Colon (tissue), 2 donors: Measurements from ENCODE around the gene CLUH.
"Not testable (repeated sequence)": the region's sequence is repeated elsewhere in the genome, so short reads cannot be mapped to it uniquely, and the experiment has no call there.

Experiments
- FAIRE-seq: peaks from 2 replicates; lab custom pipeline; 2012; peaks lifted over from hg19 to GRCh38; lab: Jason Lieb, UNC
- donor health status: control.
- donor health status: control.

The CLUH gene

DNA sequence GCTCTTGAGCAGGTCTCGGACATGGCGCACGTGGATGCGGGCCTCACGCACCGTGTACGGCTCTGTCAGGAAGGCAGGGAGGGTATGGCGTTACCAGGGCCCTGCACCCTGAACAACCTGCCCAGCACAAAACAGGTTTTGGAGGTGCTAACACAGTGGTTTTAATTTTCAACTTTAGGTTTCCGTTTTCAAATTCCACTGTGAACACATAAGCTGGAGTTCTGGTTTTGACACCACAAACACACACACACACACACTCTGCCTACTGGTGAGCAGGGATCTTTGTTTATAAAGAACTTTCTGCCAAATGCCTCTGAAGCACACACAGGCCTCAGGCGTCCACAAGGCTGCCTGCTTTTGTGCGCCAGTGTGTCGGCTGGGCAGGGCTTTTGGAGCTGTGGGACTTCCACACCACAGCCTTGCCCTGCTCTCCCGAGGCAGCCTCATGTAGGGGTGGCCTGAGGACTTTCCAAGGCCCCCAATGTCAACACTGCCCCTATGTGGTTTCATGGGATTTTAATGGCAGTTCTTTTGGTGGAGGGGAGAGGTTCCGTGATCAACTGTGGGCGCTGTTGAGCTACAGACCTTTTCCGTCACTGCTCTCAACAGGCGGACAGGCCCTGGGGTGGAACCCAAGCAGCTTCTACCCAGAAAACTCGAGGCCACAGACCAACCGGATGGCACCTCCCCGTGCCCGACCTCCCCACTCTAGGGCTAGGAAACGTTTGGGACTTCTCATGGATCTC lies 9.4 kb downstream of the CLUH start:
- no peak for FAIRE-seq

DNA sequence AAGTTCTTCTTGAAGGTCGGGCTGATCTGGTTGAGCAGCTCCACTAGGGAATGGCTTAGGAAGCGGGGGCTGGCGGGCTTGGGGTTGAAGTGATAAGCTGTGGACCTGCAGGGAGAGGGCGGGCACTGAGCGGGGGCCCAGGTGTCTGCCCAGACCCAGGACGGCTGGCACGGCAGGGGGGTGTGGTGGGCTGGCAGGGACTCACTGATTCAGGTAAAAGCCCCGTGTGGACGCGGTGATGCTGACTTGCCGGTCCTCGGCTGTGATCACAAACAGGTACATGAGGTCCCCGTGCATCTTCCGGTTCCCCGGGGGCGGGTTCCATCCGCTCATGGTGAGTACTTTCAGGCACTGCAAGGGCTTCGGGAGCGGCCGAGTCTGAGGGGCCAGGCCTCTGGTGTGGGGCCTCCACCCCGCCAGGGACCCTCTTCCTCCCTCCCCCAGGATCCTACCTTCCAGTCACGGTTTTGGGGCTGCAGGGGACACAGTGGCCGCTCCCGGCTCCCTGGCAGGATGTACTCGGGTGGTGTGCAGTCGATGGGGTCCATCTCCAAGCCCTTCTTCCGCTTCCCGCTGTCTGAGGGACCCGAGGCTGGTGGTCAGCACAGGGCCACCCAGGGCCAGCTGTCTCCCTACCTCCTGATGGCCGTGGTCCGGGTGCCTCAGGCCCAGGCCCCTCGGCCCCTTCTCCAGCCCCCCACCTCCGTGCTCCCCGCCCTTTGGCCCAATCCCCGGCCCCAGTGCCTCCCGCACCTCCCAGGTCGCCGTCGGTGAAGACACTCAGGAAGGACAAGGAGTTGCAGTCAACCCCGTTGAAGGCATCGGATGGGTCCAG lies 10.2 kb downstream of the CLUH start:
- no peak for FAIRE-seq

DNA sequence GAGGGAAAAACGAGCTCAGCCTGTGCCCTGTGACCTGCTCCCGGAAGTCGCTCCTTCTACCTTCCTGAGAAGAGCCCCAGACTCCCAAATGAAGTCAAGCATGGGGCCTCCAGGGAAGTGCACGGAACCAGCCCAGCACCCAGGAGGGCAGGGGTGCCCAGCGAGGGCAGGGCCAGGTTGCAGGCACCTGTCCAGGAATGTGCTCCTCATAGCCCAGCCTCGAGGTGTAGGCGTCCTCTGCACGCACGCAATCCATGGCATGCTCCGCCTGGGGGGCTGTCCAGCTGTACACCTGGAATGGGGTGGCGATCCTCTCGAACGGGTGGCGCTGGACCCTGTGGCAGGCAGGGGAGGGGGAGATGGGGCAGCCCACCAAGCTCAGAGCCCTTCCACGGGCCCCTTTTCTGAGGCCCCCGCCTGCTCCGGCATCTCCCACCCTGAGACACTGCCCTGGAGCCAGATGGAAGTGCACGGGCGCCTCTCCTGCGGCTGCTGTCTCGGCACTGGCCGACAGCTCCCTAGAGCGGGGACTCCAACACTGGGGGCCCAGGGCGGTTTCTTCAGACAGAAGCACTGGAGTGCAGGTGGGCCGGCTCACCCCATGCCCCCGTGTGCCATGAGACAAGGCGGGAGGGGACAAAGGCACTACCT lies 10.9 kb downstream of the CLUH start:
- FAIRE-seq = no peak

DNA sequence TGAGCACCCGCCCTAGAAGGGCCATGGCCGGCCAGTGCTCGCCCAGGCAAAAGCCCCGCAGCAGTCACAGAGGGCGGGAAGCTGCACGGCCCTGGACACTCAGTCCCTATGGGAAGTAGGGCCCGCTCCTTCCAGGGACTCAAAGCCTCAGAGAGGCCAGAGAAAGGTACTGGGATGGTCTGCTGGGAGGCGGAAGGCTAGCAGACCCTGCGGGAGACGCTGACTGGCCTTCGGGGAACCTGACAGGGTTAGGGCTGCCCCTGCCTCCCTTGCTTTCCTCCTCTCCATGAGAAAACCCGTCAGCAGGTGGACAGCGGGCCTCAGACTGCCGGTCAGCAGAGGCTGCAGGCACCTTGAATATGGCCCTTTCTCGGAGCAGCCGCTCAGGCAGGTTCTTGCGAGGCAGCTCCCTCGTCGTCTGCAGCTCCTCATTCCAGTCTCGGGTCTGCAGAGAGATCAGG lies 11.5 kb downstream of the CLUH start:
- no peak for FAIRE-seq

DNA sequence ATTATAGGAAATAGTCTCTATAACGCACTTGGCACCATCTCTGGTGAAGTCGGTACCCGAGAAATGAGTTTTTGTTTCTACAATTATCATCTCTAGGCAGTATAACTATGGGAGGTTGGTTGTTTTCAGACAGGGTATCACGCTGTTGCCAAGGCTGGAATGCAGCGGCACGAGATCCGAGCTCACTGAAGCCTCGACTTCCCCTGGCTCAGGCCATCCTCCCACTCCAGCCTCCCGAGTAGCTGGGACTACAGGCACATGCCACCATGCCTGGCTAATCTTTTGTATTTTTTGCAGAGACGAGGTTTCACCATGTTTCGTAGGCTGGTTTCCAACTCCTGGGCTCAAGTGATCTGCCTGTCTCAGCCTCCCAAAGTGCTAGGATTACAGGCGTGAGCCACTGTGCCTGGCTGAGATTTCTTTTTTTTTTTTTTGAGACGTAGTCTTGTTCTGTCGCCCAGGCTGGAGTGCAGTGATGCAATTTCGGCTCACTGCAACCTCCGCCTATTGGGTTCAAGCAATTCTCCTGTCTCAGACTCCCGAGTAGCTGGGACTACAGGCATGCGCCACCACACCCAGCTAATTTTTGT lies 12.3 kb downstream of the CLUH start:
- FAIRE-seq = not testable (repeated sequence)

DNA sequence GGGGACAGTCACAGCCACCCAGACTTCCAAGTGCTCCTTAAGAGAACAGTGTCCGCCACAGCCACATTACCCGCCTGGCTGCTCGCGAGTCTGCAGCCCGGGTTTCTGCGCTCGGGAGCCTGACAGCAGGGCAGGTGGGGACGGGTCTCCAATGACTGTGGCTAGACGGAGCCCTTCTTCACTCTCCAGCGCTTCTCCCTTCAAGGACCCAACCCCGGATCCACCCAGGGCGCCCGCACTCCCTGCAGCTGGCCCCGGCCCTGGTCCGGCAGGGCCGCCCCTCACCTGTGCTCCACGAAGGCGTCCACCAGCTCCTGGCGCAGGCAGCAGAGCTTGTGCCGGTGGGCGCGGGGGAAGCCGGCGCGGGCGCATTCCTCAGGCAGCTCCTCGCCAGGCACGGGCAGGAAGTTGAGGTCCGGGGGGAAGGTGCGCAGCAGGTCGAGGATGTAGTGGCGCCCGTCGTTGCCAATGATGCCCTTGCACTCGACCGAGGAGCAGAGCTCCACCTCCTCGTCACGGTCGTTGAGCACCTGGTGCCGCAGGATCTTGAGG lies 13.9 kb downstream of the CLUH start:
- no peak for FAIRE-seq

DNA sequence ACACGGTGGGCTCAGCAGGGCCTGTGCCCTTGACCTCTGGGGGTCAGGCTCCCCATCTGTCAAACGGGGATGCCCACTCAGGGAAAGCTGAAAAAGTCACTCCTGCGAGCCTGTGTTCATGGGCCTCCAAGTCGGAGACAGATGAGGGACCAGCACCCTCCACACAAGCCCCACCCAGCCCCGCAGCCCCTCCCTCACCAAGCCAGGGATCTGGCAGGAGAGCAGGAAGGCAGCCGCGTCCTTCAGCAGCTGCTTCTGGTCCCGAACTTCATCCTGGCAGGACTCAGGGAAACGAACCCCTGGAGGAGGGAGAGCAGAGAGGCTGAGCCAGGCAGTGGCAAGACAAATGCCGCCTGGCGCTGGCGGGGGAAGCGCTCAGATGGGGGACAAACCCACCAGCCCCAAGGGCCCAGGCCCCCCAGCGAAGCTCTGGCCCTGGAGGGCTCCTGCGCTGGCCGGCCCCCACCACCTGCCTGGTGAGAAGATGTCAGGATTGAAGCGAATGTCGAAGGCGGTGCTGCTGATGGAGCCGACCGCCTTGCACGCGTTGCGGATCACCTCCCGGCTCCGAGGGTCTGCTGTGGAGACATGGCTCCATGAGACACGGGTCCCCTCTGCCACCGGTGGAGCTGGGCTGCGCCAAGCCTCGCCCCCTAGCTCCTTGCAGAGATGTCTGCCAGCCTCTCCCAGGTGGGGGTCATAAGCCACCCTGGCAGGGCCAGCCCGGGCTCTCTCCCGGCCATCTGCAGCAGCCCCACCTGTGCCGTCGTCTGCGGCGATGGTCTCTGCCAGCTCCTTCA lies 15.4 kb downstream of the CLUH start:
- no peak for FAIRE-seq

DNA sequence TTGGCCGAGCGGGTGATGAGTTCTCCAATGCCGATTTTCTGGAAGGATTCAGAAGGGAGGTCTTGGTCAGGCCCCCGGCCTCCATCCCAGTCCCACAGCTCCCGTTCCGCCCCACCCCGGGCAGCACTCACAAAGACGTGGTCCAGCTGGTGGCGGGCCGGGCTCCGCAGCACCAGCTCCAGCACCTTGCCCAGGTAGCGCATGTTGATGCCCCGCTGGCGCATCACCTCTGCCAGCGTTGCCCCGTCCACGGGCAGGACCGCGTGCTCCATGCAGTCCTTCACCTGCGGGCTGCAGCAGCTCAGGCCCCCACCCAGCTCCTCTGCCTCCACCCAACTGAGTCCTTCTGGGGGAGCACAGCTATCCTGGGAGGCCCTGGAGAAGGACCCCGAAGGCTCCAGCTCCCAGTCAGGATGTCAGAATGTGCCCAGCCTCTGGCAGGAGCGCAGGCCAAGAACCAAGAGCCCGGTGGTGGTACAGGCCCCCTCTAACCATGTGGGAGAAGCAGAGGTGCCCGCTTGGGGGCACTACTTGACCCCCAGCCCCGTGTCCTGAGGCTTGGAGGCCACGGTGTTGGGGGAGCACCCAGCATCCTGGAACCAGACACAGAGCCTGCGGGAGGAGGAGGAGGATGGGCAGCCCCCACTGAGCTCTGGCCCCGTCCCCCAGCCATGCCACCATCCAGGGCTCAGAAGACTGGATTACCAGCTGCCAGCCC lies 16.2 kb downstream of the CLUH start:
- no peak for FAIRE-seq

DNA sequence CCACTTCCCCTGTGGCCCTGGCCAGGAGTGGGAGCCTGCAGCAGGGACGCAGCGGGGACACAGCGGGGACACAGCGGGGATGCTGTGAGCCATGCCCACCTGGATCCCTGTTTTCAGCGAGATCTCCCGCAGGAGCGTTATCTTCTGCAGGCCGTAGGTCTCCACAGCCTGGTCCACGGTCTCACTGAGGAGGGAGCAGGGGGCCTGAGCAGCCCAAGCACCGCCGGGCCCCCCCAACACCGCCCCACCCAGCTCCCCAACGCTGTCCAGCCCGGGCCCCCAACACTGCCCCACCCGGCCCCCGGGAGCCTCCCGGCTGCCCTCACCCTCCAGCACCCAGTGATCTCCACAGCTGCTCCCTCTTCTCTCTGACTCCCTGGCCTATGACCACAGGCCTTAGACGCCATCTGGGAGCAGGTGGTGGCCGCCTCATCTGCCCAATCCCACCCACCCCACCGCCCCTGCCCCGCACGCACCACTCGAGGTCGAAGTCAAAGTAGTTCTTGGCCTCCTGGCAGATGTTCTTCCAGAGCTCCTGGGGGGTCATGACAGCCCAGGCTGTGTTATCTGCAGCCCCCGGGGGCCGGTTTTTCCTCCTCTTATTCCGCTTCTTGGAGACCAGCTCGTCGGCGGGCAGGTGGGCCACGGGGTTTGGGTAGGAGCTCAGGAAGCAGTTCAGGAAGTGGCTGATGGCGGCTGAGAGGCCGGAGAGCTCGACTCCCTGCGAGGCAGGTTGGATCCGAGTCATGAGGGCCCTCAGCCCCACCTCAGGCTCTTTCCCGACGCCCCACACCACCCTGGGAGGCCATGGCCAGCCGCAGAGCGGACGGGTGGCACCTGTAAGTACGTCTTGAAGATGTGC lies 17.0 kb downstream of the CLUH start:
- FAIRE-seq = no peak

DNA sequence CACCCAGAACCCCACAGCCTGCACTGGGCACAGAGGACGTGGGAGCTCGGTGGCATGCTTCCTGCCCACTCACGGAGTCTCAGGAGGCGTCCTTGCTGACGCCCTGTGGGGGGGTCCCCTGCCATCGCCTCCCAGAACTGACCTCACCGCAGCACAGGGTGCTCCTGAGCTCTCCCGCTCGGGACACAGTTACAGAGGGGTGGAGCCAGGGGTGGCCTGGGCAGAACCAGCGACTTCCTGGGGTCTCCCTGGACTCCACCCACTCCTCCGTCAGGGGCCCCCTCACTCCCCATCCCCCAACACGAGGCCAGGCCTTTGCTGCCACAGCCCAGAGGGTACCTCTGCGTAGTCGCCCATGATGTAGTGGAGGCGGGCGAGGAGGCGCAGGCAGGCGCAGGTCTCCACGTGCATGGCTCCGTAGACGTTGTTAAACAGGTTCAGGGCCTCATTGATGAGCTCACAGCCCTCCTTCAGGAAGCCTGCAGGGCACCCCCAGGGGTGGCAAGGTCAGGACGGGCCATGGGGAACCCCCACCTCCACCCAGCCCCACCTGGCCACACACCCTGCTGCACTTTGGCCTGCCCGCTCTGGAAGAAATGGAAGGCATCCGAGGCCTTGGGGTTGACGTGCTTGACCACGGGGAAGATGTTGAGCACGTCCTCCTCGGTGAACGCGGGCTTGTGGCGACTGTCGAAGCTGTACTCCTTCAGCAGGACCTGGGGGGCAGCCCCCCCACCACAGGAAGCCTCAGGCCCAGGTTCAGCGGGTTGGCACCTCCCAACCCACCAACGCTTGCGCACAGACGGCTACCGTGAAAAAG lies 17.8 kb downstream of the CLUH start:
- no peak for FAIRE-seq

DNA sequence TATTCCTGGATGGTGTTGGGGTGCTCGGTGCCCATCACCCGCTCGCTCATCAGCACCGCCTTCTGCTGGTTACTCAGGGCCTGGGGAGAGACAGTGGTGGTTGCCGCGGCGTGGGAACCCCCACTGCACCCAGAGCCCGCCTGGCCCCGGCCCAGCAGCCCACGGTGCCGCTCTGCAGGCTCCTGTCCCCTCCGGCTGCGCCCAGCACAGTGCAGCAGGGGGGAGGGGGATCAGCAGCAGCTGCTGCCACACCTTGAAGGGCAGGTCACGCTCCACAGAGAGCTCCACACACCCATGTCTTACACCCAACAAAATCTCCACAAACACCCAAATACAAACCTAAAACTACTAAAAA lies 18.8 kb downstream of the CLUH start:
- no peak for FAIRE-seq

DNA sequence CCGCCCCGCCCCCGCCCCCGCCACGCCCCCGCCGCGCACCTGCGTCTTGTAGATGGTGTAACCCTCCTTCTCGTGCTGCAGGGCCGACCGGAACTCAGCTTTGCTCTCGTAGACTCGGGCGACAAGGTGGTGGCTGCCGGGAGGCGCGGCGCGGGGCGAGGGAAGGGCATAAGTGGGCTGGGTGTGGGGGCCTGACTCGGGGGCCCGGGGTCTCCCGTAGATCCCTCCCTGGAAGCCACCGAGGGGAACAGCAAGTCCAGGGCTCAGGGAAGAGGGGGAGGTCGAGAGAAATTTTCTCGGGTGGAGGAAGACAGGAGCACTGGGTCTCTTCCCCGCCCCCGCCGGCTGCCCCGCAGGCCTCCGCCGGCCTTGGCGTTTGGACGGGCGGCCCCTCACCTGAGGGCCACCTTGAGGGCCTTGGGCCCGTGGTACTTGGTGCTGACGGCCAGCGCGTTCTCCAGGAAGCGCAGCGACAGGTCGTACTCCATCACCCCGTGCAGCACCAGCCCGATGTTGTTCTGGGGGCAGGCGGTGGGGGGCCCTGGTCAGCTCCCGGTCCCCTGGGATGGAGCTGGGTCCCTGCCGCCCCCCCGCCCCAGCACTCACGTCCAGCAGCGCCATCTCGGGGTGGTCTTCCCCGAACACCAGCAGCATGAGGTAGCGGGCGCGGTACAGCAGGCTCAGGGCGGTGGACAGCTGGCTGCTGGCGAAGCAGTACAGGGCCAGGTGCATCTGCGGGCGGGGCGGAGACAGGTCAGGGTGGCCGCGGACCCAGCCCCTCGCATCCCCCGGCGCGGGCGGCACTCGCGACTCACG lies 19.4 kb downstream of the CLUH start:
- no peak for FAIRE-seq

DNA sequence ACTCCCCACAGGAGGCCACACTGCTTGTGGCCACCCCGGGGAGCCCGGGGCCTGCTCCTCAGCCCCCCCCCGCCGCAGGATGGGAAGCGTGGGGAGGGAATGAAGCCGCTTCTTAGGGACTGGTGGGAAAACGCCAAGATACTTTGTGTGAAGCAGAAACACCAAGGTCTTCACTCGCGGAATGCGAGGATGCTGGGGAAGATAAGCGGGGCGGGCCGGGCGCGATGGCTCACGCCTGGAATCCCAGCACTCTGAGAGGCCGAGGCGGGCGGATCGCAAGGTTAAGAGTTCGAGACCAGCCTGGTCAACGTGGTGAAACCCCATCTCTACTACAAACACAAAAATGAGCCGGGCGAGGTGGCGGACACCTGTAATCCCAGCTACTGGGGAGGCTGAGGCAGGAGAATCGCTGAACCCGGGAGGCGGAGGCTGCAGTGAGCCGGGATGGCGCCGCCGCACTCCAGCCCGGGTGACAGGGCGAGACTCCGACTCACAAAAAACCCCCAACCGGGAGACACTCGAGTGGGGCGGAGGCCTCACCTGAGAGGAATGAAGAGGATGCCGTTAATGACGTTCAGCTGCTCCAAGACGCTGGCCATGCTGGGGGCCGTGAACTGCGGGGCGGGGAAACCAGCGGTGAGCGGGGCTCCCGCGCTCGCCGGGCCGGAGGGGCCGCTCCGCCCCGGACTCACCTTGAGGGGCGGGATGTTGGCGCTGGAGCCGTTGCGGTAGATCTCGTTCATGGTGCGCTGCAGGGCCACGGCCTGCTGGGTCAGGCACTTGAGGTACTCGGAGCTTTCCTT lies 20.3 kb downstream of the CLUH start:
- no peak for FAIRE-seq

DNA sequence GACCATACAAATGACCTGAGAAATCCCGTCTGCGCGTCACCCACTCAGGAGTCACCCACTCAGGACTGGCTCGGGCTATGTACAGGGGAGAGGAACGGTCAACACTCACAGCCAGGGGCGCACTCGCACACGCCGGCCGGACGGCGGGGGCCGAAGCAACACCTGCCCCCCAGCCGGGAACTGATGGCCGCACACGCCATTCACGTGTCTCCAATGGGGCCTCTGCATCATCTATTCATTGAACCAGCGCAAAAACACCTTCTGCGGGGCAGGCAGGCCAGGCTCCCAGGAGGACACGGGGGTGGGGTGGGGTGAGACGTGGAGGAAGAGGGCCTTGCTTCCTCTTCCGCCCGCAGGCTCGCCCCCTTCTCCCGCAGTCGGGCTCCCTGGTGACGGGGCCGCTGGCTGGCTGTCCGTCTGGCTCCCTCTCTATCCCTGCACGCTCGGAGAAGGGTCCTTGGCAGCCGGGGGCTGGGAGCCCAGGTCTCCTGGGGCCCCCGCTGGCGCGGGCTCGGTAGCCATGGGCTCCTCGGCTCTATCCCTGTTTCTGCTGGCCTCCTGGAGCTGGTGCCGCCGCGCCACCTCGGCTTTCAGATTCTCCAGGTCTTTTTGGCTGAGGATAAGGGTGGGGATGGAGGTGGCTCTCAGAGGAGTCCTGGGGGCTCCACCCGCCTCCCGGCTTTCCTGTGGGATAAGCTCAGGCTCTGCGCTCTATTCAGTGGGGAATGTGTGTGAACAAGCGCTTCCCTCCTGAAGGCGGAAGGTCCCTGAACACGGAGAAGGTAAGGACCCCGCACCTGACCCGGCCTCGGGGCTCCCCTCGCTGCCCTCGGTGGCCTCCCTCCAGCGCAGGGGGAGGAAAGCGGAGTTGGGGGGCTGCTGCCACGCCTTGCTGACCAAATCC lies 21.1 kb downstream of the CLUH start:
- no peak for FAIRE-seq

DNA sequence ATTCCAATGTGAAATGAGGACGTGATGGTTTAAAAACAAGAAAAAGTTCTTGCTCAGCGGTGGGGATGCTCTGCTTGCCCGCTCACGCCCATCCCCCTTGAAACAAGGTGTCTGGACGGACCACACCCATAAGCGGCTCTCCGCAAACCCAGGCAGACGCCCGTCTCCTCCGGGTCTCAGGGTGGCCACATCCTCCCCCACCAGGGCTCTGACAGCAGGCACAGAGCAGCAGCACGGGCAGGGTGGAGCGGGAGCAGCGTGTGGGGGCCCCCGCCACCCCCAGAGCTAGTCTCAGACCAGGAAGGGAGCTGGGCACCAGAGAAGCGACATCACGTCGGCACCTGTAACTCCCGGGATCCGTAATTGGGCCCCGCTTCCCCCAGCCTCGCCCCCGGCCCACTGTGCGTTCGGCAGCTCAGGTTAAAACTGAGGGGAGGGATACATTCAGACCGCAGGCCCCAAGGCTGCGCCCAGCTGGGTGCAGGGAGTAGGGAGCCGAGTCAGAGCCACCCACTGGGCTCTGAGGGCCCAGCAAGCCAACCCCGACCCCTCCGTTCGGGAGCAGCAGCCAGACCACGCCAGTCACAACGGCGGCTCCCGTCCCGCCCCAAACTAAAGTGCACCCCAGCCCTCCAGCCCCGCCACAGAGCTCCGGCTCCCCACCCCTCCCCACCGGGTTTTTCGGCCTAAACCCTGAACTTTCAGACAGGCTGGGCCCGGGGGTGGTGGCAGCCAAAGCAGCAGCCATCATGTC lies 22.0 kb downstream of the CLUH start:
- FAIRE-seq = no peak
